IMR-90 (cell line): ENCODE results near the gene SOX11. TPM values are rescaled to one million over a fixed set of nuclear protein-coding genes. Genes with fewer than 3 reads are reported as not detected.

Experiments used
- ATAC-seq: fragments of 200-7000 bp; cut with Tn5 transposase; 2 replicates; pipeline ENCODE4 v1.9.1; 2020; ENCODE audit warnings: low read depth, mild to moderate bottlenecking, moderate library complexity
- BruUV-seq: library from RNA; stranded (reverse); fragments of 400-500 nt; replicated peaks from 2 replicates; lab custom pipeline; 2021; lab: Mats Ljungman, UMichigan
- CTCF ChIA-PET: fragments of 300-600 bp; formaldehyde crosslinking; extraction: SDS; loops from one replicate; lab custom pipeline; 2021; ENCODE audit warnings: antibody characterized with exemption; lab: Yijun Ruan, JAX
- POLR2A ChIA-PET: fragments of 300-600 bp; sonication (Branson Sonifier 250); formaldehyde crosslinking; loops from one replicate; lab custom pipeline; 2022; ENCODE audit warnings: antibody characterized with exemption; ENCODE audit not compliant: unreplicated experiment; lab: Charles Lee
- DNase-seq: peaks from one replicate; pipeline ENCODE4 v3.0.0; 2013
- H2AFZ ChIP-seq: replicated peaks from 2 replicates; pipeline ENCODE3; 2013; ENCODE audit warnings: low read length, mild to moderate bottlenecking; ENCODE audit not compliant: poor library complexity
- H2AK5ac ChIP-seq: 2 replicates; pipeline ENCODE4 v1.6.1; 2013; ENCODE audit warnings: low read depth, low read length, inconsistent platforms
- H2AK9ac ChIP-seq: replicated peaks from 2 replicates; pipeline ENCODE3; 2013; ENCODE audit warnings: mild to moderate bottlenecking, low read depth, low read length, moderate library complexity; ENCODE audit not compliant: poor library complexity
- H2BK120ac ChIP-seq: 2 replicates; pipeline ENCODE4 v1.6.1; 2013; ENCODE audit warnings: low read depth, low read length, inconsistent platforms
- H2BK15ac ChIP-seq: 3 replicates; pipeline ENCODE4 v1.6.1; 2013; ENCODE audit warnings: low read depth, low read length, inconsistent platforms
- H2BK20ac ChIP-seq: 2 replicates; pipeline ENCODE4 v1.6.1; 2013; ENCODE audit warnings: low read depth, mild to moderate bottlenecking, inconsistent platforms, low read length, moderate library complexity
- H2BK5ac ChIP-seq: 2 replicates; pipeline ENCODE4 v1.6.1; 2013; ENCODE audit warnings: mild to moderate bottlenecking, low read depth, low read length, inconsistent platforms; ENCODE audit not compliant: poor library complexity, severe bottlenecking
- H3K14ac ChIP-seq: replicated peaks from 2 replicates; pipeline ENCODE4 v1.6.1; 2013; ENCODE audit warnings: low read depth, low read length, inconsistent platforms
- H3K18ac ChIP-seq: 2 replicates; pipeline ENCODE4 v1.6.1; 2013; ENCODE audit warnings: low read depth, low read length, control low read depth
- H3K23ac ChIP-seq: 2 replicates; pipeline ENCODE4 v1.6.1; 2013; ENCODE audit warnings: low read depth, low read length, inconsistent platforms
- H3K27ac ChIP-seq: 2 replicates; pipeline ENCODE4 v1.5.1; 2013; ENCODE audit warnings: mild to moderate bottlenecking, control low read depth, low read length; ENCODE audit not compliant: insufficient read depth
- H3K27me3 ChIP-seq: 2 replicates; pipeline ENCODE4 v1.6.1; 2013; ENCODE audit warnings: low read length; ENCODE audit not compliant: control insufficient read depth, insufficient read depth
- H3K36me3 ChIP-seq: 2 replicates; pipeline ENCODE4 v1.6.1; 2013; ENCODE audit warnings: low read length, mixed read lengths; ENCODE audit not compliant: control insufficient read depth, insufficient read depth
- H3K4ac ChIP-seq: 2 replicates; pipeline ENCODE4 v1.6.1; 2013; ENCODE audit warnings: low read depth, low read length, inconsistent platforms
- H3K4me1 ChIP-seq: 2 replicates; pipeline ENCODE4 v1.6.1; 2013; ENCODE audit warnings: low read length, mixed read lengths; ENCODE audit not compliant: control insufficient read depth, insufficient read depth
- H3K4me2 ChIP-seq: 2 replicates; pipeline ENCODE4 v1.6.1; 2013; ENCODE audit warnings: low read depth, mild to moderate bottlenecking, control low read depth, low read length, moderate library complexity
- H3K4me3 ChIP-seq: 2 replicates; pipeline ENCODE4 v1.5.1; 2013; ENCODE audit warnings: low read depth, mild to moderate bottlenecking, control low read depth, low read length, moderate library complexity; ENCODE audit not compliant: insufficient read depth
- H3K56ac ChIP-seq: 2 replicates; pipeline ENCODE4 v1.6.1; 2013; ENCODE audit warnings: low read length, inconsistent platforms; ENCODE audit not compliant: insufficient read depth; ENCODE audit errors: extremely low read depth
- H3K79me1 ChIP-seq, 2 experiments: 2 replicates each; pipeline ENCODE4 v1.6.1; 2013; ENCODE audit warnings: low read length in 2 of 2, inconsistent platforms in 1 of 2, low read depth in 1 of 2
- H3K9ac ChIP-seq: 2 replicates; pipeline ENCODE4 v1.6.1; 2013; ENCODE audit warnings: low read depth, low read length, control low read depth
- H3K9me1 ChIP-seq: 2 replicates; pipeline ENCODE4 v1.6.1; 2013; ENCODE audit warnings: low read length, inconsistent platforms; ENCODE audit not compliant: insufficient read depth
- H3K9me3 ChIP-seq: 2 replicates; pipeline ENCODE4 v1.6.1; 2013; ENCODE audit warnings: low read length; ENCODE audit not compliant: control insufficient read depth, insufficient read depth
- H4K20me1 ChIP-seq: 2 replicates; pipeline ENCODE4 v1.6.1; 2013; ENCODE audit warnings: low read length, inconsistent platforms; ENCODE audit not compliant: insufficient read depth
- H4K5ac ChIP-seq: 2 replicates; pipeline ENCODE4 v1.6.1; 2013; ENCODE audit warnings: mild to moderate bottlenecking, low read depth, low read length, control low read depth
- H4K8ac ChIP-seq, 2 experiments: 2 replicates each; pipeline ENCODE4 v1.6.1; 2013; ENCODE audit warnings: low read depth in 2 of 2, low read length in 2 of 2, control low read depth in 1 of 2, inconsistent platforms in 1 of 2
- H4K91ac ChIP-seq: 2 replicates; pipeline ENCODE4 v1.6.1; 2013; ENCODE audit warnings: low read depth, low read length, inconsistent platforms; ENCODE audit not compliant: insufficient read depth
- BHLHE40 ChIP-seq: fragments of 150-350 bp; IDR thresholded peaks from 2 replicates; pipeline ENCODE4 v1.6.1; 2016; ENCODE audit warnings: mild to moderate bottlenecking, low read depth, low read length
- MAZ ChIP-seq: IDR thresholded peaks from 2 replicates; pipeline ENCODE4 v1.6.1; 2012; ENCODE audit warnings: low read depth, mild to moderate bottlenecking, low read length, improper control_type of control experiment, moderate library complexity, borderline replicate concordance
- MXI1 ChIP-seq: IDR thresholded peaks from 2 replicates; pipeline ENCODE4 v1.6.1; 2012; ENCODE audit warnings: low read depth, mild to moderate bottlenecking, low read length, moderate library complexity, borderline replicate concordance
- NFE2L2 ChIP-seq: fragments of 150-350 bp; IDR thresholded peaks from 2 replicates; pipeline ENCODE4 v1.6.1; 2016; ENCODE audit warnings: low read depth, mild to moderate bottlenecking, low read length
- RCOR1 ChIP-seq: IDR thresholded peaks from 2 replicates; pipeline ENCODE4 v1.6.1; 2012; ENCODE audit warnings: mild to moderate bottlenecking, low read length, improper control_type of control experiment; ENCODE audit not compliant: insufficient replicate concordance
- SMC3 ChIP-seq: fragments of 150-350 bp; IDR thresholded peaks from 2 replicates; pipeline ENCODE4 v1.6.1; 2016; ENCODE audit warnings: low read depth, mild to moderate bottlenecking, antibody characterized with exemption, low read length, moderate library complexity
- WGBS, 2 experiments: methylation state at CpG; one replicate each; pipeline versions ENCODE4 v1.1.5 to v1.1.7; 2013; ENCODE audit warnings: missing lambda C conversion rate in 2 of 2; ENCODE audit not compliant: insufficient read length in 1 of 2; ENCODE audit errors: extremely low coverage in 2 of 2; 5-methylcytosine and 5-hydroxymethylcytosine counted together
- dilution Hi-C: fragments of 300-500 bp; cut with HindIII; formaldehyde crosslinking; loops from one replicate; pipeline ENCODE4 v1.14.3; 2018; ENCODE audit warnings: low sequenced_read_pairs; ENCODE audit not compliant: unreplicated experiment
- in situ Hi-C: fragments of 300-500 bp; cut with MboI; formaldehyde crosslinking; loops from 3 replicates; pipeline ENCODE4 v1.14.3; 2019; ENCODE audit warnings: low sequenced_read_pairs, inconsistent platforms, mixed read lengths
- intact Hi-C: fragments of 100-400 bp; cut with micrococcal nuclease; formaldehyde crosslinking; loops from 2 replicates; pipeline ENCODE4 v1.10.0; 2022
- polyA plus RNA-seq, 3 experiments: library from polyadenylated mRNA; depleted of rRNA; stranded (reverse); fragments of >200 nt; gene quantifications; 2 replicates each; pipeline ENCODE4 v1.2.3, GENCODE V29; 2012; ENCODE audit warnings: low replicate concordance in 1 of 3
- total RNA-seq: library from RNA; depleted of rRNA; stranded (reverse); fragments of >200 nt; gene quantifications from 2 replicates; pipeline ENCODE4 v1.2.3, GENCODE V29; 2012
- TF ChIP-seq, protein P1 (sequence below): fragments of 150-350 bp; IDR thresholded peaks from 2 replicates; pipeline ENCODE4 v1.6.1; 2016; ENCODE audit warnings: low read depth, mild to moderate bottlenecking, low read length, moderate library complexity, borderline replicate concordance

The SOX11 gene
- total and polyA plus RNA-seq, 2 of the 4 experiments (the other 2 are of a cell fraction): 1.9 to 2.2 TPM

DNA sequence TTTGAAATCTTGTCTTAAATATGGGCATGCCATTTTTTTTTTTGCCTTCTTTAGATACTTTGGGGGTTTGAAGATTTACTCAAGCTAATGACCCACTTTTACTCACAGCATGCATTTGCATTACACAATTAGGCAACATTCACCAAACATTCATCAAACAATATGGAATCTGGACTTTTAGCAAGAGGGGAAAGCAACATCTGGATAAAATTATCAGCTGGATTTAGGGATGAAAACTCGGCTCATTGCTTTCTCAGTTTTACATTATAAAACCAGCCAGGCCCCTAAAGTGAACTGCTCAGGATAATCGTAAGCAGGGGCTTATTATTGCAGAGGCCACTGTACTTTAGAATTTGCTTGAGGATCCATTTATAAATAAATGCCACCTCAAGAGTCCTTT is 44.7 kb downstream of the SOX11 start:
- Histone ChIP-seq H3K27ac (no peak overlapping the region), H3K27me3 (no peaks in the 10 kb centered on the region; the same call in 1 of the 2 replicates), H2AK5ac (no peak overlapping the region), H2BK5ac (no peak overlapping the region), H3K4me2 (no peak overlapping the region), H3K9ac (no peak overlapping the region), H2BK20ac (no peak overlapping the region), H3K18ac (no peak overlapping the region), H2AFZ (no peak overlapping the region), H3K36me3 (no peaks in the 10 kb centered on the region), H3K4me3 (no peak overlapping the region), H3K56ac (no peak overlapping the region), H4K8ac (no peak overlapping the region), H3K79me1 (no peaks in the 10 kb centered on the region), H2BK120ac (no peak overlapping the region), H3K9me3 (no peaks in the 10 kb centered on the region), H3K14ac (no peak overlapping the region), H3K4ac (no peak overlapping the region), H2AK9ac (no peak overlapping the region), H2BK15ac (no peak overlapping the region), H4K20me1 (no peaks in the 10 kb centered on the region), H4K91ac (no peak overlapping the region), H3K4me1 (no peaks in the 10 kb centered on the region; the same call in 1 of the 2 replicates), H3K9me1 (no peaks in the 10 kb centered on the region), H3K23ac (no peak overlapping the region), H4K5ac (no peak overlapping the region)
- no CpG with 5 or more reads among the region's 2 CpGs for WGBS, 2 experiments
- no peak for ATAC-seq
- intact Hi-C loops: loop anchor here (10.0 kb wide), 1 partner anchor 598 kb away; no protein-coding TSS in a partner anchor
- in situ Hi-C loops: no loop called here
- TF ChIP-seq, protein P1, sequence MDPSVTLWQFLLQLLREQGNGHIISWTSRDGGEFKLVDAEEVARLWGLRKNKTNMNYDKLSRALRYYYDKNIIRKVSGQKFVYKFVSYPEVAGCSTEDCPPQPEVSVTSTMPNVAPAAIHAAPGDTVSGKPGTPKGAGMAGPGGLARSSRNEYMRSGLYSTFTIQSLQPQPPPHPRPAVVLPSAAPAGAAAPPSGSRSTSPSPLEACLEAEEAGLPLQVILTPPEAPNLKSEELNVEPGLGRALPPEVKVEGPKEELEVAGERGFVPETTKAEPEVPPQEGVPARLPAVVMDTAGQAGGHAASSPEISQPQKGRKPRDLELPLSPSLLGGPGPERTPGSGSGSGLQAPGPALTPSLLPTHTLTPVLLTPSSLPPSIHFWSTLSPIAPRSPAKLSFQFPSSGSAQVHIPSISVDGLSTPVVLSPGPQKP: no peak
- no peak for TF ChIP-seq BHLHE40
- TF ChIP-seq MAZ: no peak
- no peak for TF ChIP-seq MXI1
- TF ChIP-seq NFE2L2: no peak
- TF ChIP-seq SMC3: no peak
- TF ChIP-seq RCOR1: no peak
- DNase-seq: no peak
- CTCF ChIA-PET: no interaction called here
- no TSS peak for BruUV-seq
- dilution Hi-C loops: no loop called here
- POLR2A ChIA-PET: no interaction called here
